C4-2B (cell line): ENCODE data around the gene CFAP74.

Experiments
- CTCF ChIP-seq: fragments of 450-650 bp; conservative IDR thresholded peaks from 2 replicates; pipeline ENCODE4 v1.5.1; 2017; ENCODE audit warnings: mild to moderate bottlenecking
- ZFX ChIP-seq: fragments of 450-650 bp; IDR thresholded peaks from 2 replicates; pipeline ENCODE4 v1.6.1; 2017

GRCh38 chr1:1986451-1987141, 17.0 kb downstream of the CFAP74 start:
- TF ChIP-seq CTCF (no peak), ZFX (no peak)
